H7 (cell line): ENCODE measurements around the gene OR10D3. TPM values are rescaled to one million over a fixed set of nuclear protein-coding genes. Genes with fewer than 3 reads are reported as not detected.
A peak's percentile ranks its signal among the peaks of the same experiment; 100 is the strongest.

Experiments used
- DNase-seq: peaks from one replicate; pipeline ENCODE4 v3.0.0; 2012
- H3K27me3 ChIP-seq: 2 replicates; pipeline ENCODE4 v1.6.0; 2011; ENCODE audit warnings: mild to moderate bottlenecking, low read length; ENCODE audit not compliant: control insufficient read depth, insufficient read depth
- H3K36me3 ChIP-seq: replicated peaks from 2 replicates; pipeline ENCODE4 v1.5.1; 2011; ENCODE audit warnings: low read length; ENCODE audit not compliant: control insufficient read depth, insufficient read depth
- H3K4me3 ChIP-seq: 2 replicates; pipeline ENCODE4 v1.5.1; 2011; ENCODE audit warnings: low read depth, mild to moderate bottlenecking, control low read depth, low read length, moderate library complexity; ENCODE audit not compliant: insufficient read depth
- total RNA-seq: library from RNA; depleted of rRNA; stranded (reverse); fragments of >200 nt; shearing (Covaris generic); gene quantifications from 2 replicates; pipeline ENCODE4 v1.2.3, GENCODE V29; 2014

OR10D3 gene
- total RNA-seq, 1 experiment from 2014 or later, result not detected

DNA sequence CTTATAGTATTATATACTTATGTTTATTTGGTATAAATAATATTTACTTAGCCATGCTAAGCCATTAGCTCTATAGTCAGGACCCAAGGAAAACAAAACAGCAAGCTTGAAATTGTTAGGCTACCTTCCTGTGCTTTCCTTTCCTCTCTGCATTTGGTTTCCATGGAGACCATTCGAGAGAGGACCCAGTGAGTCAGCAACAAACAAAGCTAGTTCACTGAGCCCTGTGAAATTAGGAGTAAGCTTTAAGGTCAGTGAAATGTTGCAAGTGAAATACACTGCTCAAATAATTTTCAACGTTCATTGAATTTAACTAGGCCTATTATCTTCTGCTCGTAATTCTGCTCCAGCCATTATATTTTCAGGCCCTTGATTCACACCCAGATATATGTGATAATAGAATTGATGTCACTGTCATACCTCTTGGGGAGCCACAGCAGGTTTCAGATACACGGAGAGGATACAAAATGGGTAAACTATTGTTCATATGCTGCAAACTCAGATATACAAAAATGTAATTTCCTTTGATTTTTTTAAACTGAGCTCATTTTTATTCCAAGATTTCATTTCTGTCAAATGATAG lies 9.1 kb upstream of the OR10D3 start:
- DNase-seq, result peak; percentile 58
- Histone ChIP-seq H3K27me3 (peaks cover 16% of the 10 kb centered on the region), H3K4me3 (no peak overlapping the region), H3K36me3 (no peaks in the 10 kb centered on the region)

DNA sequence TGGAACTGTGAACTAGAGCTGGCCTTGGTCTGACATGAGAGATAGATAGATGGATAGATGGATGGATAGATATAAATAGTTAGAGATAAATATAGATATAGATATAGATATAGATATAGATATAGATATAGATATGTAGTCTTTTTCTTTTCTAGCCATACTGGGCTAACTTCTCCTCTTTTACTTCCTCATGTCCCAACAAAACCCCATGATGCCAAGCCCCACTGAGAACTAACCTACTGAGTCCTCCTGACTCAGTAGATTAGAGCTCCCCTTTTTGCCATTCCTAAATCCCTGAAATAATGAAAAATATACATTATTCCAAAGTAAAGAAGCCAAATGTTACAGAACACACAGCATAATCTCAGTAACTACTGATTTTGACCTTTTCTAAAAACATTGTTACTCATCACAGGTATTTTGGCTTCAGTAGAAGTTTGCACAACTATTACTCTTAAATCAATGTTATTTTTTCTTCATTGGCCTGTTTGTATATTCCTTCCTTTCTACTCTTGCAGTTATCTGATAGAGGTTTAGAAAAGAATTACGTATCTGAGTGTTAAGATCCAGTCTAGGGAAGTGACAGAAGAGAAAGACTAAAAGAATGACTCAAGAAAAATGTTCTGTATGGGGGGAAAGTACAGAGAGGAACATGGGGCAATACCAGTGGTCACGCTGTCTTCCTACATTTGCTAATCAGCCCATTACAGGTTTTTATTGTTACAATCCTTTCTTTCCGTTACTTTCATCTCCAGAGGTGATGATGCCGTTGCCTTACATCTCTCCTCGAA lies 6.0 kb upstream of the OR10D3 start:
- Histone ChIP-seq H3K36me3 (no peaks in the 10 kb centered on the region), H3K4me3 (no peak overlapping the region), H3K27me3 (peaks cover 1% of the 10 kb centered on the region; the same call in 1 of the 2 replicates)
- no peak for DNase-seq

DNA sequence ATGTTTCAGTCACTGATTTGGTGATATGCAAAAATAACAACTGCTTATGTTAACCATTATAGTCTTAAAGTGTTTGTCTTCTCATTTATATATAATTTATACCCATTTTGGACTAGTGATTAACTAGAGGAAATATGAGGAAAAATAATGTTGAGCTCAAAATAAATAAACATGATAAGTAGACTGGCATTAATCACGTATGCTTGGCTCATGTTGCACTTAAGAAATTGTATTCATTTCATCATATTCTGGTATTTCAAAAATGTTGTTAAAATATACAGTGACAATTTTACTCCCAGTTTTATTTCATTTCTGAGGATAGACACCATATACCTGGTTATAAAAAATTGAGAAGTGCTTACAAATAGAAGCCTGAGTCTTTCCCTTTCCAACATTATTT lies 3.8 kb upstream of the OR10D3 start:
- Histone ChIP-seq H3K4me3 (no peak overlapping the region), H3K27me3 (peaks cover 1% of the 10 kb centered on the region; the same call in 1 of the 2 replicates), H3K36me3 (no peaks in the 10 kb centered on the region)
- DNase-seq, result no peak

DNA sequence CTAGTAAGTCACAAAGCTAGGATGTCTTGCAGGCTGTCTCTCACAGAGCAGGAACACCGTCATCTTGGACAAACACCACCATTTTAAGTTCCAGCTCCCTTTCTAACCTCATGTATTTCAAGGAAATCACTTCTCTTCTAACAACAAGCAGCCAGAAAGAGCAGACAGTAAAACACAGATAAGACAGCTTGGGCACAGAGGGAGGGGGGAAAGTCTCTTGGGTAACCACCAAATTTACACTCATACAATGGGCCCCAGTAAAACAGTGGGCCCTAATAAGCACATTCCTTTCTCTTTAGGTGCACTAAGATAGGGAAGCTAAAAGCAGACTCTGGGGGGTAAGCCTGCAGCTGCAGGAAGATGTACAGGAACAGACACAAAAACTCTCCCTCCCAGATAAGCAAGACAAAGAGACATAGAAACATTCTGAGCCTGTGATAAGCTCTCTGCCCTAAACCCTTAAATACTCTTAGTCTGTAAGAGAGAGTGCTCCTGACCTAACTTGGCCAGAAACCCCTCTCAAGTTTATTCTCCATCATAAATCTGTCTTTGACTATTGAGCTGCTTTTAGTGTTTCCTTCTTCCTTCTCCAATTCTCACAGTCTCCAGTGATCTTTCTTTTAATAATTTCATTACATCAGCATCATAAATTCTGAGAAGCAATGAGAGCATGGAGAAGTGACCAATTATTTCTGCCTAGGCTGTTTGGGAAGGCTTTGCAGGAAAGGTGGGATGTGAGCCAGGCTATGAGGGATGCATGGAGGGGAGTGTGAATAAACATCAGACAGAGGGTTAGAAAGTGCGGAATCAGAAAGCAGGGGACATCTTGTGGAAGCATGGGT lies 7.4 kb downstream of the OR10D3 start:
- H3K36me3 ChIP-seq, result no peaks in the 10 kb centered on the region
- DNase-seq, result no peak
- H3K4me3 ChIP-seq, result no peak overlapping the region
- H3K27me3 ChIP-seq, result peaks cover 12% of the 10 kb centered on the region

DNA sequence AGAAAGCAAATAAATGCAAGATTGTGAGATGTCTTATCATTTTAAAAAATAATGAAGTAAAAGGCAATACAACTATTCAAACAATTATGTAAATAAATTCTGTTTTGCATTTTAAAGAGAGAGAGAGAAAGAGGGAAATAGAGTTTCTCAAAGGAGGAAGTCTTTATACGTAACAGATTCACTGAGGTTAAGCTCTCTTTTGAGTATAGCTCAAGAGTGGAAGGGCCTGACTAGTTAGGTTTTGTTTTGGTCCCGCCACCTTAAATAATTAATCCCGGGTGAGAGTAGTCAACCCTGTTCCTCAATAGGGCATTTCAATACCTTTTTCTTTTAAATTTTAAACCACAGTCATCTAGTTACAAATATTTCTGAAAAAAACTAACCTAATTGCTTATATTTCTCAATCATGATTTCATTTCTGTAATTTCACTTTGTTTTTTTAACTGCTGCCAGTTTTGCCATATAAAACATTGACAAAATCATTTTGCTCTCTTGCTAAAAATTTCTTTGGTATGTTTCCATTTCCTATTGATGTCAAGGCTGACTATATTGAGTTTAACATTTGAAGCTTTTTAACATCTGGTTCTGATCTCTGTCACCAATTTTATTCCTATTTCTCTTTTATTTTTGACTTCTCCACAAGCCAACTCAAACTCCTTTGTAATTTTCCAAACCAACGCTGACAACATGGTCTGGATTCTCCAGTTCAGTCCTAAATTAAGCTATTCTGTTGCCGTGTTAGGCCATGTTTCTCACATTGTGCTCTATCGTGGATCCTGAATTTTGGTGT lies 10.3 kb downstream of the OR10D3 start:
- no peak for DNase-seq
- H3K36me3 ChIP-seq, result no peaks in the 10 kb centered on the region
- H3K4me3 ChIP-seq, result no peak overlapping the region
- peaks cover 11% of the 10 kb centered on the region for H3K27me3 ChIP-seq

DNA sequence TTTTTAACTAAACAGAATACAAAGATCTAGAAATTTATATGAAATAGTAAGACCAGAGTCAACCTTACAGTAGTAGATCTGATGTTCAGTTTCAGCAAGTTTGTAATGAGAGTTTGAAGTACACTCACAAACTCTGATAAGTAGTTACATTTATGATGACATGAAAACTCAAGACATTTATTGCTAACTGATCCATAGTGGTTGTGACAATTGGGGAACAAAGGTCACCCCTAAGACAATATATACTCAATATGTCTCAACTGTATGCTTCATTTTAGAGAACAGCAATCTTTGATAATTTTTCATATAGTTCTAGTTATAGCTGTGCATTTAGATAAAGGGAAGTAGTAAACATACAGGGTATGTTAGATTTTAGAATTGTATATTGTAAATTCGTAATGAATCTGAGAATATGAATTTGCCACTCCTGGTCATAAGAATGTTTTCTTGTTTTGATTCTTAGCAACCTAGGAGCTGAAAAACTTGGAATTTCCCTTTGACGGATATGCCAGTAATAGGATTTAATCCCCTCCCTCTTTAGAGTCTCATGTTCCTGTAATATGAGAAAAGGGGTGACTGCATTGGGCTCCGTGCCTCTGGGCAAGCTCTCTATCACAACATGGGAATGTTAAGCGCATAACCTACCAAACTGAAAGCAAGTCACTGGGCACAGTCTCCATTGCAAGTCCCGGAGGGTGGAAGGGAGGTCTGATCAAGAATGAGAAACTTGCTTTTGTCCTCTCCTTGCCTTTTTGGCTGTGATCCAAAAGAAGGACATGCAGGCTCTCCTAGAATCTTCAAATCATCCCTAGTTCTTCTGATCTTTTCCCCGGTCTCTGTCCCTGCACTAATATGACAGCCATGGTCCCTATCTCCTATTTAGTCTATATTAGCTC lies 11.4 kb downstream of the OR10D3 start:
- H3K4me3 ChIP-seq, result no peak overlapping the region
- H3K27me3 ChIP-seq, result peaks cover 11% of the 10 kb centered on the region
- no peak for DNase-seq
- H3K36me3 ChIP-seq, result no peaks in the 10 kb centered on the region

DNA sequence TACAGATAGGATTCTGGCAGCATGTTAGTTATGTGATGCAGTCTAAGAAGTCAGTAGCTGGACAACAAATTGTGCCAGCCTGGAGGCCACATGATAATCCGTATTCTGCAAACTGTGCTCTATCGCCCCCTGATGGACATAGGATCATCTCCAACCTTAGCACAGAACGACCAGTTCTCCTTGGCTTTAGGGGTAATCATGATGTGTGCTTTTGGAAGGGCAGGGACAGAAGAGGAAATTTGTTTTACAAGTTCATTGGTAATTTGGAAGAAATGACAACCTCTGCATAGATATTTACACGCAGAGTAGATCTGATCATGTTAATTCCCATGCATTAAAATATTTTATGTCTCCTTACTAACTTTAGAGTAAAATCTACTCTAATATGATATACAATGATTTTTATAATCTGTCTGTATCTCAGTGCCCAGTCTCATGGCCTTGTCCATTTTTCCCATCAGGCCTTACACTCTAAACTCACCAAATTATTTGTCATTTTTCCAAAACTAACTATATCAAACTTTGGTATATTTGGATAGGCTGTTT lies 12.1 kb downstream of the OR10D3 start:
- H3K27me3 ChIP-seq, result peaks cover 11% of the 10 kb centered on the region
- no peaks in the 10 kb centered on the region for H3K36me3 ChIP-seq
- no peak overlapping the region for H3K4me3 ChIP-seq
- DNase-seq, result peak; percentile 51

DNA sequence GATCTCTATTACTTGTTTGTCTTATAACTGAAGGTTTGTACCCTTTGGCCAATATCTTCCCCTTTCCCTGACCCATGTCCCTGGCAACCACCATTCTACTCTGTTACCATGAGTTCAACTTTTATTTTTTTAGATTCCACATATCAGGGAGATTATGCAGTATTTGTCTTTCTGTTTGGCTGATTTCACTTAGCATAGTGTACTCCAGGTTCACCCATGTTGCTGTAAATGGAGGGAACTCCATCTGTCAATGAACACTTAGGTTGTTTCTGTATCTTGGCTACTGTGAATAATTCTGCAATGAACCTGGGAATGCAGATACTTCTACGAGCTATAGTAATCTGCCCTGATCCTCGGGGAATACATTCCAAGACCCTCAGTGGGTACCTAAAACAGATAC lies 14.9 kb downstream of the OR10D3 start:
- Histone ChIP-seq H3K4me3 (no peak overlapping the region), H3K36me3 (no peaks in the 10 kb centered on the region), H3K27me3 (no peaks in the 10 kb centered on the region)
- no peak for DNase-seq

DNA sequence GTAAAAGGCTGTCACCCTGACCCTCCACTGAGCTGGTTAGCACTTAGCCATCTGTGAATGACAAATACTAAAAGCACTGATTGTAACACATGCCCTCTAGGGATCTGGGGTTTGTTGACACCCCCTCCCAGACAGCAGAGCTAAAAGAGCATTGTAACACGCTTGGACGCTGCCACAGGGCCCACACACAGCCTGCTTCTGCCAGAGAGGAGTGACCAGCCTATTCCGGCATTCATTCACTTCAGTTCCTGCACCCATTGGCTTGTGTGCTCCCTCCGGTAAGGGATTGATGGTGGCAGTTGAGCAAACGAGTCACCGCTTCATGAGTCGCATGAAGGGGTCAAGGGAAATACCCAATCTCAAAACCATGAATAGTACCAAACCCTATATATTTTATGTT lies 15.8 kb downstream of the OR10D3 start:
- DNase-seq, result no peak
- no peaks in the 10 kb centered on the region for H3K27me3 ChIP-seq
- H3K36me3 ChIP-seq, result no peaks in the 10 kb centered on the region
- H3K4me3 ChIP-seq, result no peak overlapping the region

DNA sequence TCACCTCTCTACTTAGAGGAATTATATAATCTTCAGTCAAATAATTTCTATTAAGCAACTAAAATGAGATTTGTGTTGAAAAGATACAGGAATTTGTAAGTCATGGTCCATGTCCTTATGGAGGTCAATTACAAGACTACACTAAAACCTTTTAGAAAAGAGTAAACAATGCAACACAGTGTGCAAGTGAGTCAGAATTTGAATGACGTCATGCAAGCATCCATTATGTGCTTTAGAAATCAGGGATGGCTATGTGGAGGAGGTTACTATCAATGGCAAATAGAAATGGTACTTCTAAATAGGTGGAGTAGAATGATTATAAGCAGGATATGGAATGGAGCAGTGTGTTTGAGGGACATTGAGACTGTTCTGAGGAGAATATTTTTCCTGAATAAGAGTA lies 16.6 kb downstream of the OR10D3 start:
- Histone ChIP-seq H3K27me3 (no peaks in the 10 kb centered on the region), H3K4me3 (no peak overlapping the region), H3K36me3 (no peaks in the 10 kb centered on the region)
- no peak for DNase-seq

DNA sequence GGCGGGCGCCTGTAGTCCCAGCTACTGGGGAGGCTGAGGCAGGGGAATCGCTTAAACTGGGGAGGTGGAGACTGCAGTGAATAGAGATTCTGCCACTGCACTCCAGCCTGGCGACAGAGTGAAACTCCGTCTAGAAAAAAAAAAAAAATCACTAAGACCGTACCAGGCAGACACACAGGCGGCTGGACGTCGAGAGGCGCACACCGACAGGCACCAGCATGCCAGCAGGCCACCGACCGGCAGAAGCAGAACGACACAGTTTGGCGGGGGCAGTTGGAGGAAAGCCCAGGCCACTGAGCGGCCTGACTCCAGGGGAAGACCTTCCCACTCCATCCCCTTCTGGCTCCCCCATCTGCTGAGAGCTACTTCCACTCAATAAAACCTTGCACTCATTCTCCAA lies 17.5 kb downstream of the OR10D3 start:
- Histone ChIP-seq H3K36me3 (no peaks in the 10 kb centered on the region), H3K27me3 (no peaks in the 10 kb centered on the region), H3K4me3 (no peak overlapping the region)
- DNase-seq, result no peak

DNA sequence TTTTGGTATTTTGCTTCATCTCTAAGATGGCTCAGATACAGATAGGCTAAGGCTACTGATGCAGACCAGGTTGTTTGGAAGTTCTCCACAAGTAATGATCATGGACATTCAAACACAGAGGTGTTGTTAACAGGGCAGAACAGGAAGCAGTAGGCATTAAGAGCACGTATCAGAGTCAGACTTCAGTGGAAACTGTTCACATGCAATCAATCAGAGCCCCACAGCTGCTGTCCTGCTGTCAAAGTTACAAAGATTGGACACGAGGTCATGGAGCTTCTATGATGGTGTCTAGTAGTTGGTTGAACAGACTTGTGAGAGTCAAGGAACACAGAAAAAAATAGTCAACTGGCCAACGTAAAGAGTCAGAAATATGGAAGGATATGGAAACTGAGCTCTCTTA lies 19.8 kb downstream of the OR10D3 start:
- no peaks in the 10 kb centered on the region for H3K36me3 ChIP-seq
- H3K27me3 ChIP-seq, result no peaks in the 10 kb centered on the region
- no peak overlapping the region for H3K4me3 ChIP-seq
- no peak for DNase-seq

DNA sequence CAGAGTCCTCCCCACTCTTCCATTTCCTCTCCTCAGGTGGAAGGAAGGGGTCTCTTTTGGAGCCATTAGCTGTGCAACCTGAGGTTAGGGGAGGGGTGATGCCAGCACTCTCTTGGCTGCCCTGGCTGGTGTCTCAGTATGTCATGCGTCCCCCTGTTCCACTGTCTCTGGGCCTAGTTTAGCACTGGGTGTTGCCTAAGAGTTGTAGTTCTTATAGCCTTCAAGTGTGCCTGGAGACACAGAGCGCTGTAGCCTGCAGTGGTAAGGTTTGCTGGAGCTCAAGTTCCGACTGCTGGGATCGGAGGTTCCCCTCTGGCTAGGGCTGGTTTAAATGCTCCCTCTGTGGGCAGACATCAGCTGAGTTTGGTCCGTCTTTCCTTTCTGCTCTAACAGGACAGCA lies 20.9 kb downstream of the OR10D3 start:
- no peaks in the 10 kb centered on the region for H3K27me3 ChIP-seq
- DNase-seq, result no peak
- H3K4me3 ChIP-seq, result no peak overlapping the region
- H3K36me3 ChIP-seq, result no peaks in the 10 kb centered on the region
